Stimulated activated CD4-positive, alpha-beta T cell treated with anti-CD3 and anti-CD28 coated beads, Interleukin-12 subunit alpha, Interleukin-12 subunit beta, amount 100 ng/mL, for 24 hours (primary cell): ENCODE measurements around the gene SLC25A44.

Experiments used
- DNase-seq, 2 experiments: peaks; one replicate each; pipeline ENCODE4 v3.0.0-alpha.2; 2020; ENCODE audit warnings: low read depth in 2 of 2

Gene SLC25A44

GRCh38 chr1:156241311-156241811 is 47.5 kb downstream of the SLC25A44 start:
- DNase-seq: no peak

DNA sequence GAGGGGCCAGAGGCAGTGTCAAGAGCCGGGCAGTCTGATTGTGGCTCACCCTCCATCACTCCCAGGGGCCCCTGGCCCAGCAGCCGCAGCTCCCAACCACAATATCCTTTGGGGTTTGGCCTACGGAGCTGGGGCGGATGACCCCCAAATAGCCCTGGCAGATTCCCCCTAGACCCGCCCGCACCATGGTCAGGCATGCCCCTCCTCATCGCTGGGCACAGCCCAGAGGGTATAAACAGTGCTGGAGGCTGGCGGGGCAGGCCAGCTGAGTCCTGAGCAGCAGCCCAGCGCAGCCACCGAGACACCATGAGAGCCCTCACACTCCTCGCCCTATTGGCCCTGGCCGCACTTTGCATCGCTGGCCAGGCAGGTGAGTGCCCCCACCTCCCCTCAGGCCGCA is 48.0 kb downstream of the SLC25A44 start, which contains the start of gene BGLAP:
Gene BGLAP (plus strand): TSS at position 259 of the 400 bp plus-strand sequence. CDS start 48 bp downstream, at position 307.
- DNase-seq: no peak

GRCh38 chr1:156242738-156243137 is 48.8 kb downstream of the SLC25A44 start:
- DNase-seq: no peak

- no peak for DNase-seq
These were observed 50.2 kb downstream of the SLC25A44 start for GRCh38 chr1:156244126-156244525.

DNA sequence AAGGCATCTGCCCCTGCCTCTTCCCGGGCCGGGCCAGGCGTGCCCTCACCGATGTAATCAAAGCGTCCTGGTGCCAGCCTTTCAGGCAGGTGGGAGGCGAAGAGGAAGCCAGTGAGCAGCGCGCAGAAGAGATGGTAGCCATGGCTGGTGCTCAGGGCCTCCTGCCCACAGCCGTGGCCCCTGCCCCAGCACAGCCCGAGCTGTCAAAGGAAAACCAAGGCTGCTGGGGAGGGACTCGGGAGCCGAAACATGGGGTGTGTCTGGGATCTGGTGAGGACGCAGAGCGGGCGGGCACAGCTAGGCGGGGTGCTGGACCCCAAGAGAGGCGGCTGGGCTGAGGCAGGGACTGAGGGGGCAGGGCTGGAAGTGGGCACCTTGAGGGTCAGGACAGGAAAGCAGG is 50.8 kb downstream of the SLC25A44 start:
- no peak for DNase-seq

DNA sequence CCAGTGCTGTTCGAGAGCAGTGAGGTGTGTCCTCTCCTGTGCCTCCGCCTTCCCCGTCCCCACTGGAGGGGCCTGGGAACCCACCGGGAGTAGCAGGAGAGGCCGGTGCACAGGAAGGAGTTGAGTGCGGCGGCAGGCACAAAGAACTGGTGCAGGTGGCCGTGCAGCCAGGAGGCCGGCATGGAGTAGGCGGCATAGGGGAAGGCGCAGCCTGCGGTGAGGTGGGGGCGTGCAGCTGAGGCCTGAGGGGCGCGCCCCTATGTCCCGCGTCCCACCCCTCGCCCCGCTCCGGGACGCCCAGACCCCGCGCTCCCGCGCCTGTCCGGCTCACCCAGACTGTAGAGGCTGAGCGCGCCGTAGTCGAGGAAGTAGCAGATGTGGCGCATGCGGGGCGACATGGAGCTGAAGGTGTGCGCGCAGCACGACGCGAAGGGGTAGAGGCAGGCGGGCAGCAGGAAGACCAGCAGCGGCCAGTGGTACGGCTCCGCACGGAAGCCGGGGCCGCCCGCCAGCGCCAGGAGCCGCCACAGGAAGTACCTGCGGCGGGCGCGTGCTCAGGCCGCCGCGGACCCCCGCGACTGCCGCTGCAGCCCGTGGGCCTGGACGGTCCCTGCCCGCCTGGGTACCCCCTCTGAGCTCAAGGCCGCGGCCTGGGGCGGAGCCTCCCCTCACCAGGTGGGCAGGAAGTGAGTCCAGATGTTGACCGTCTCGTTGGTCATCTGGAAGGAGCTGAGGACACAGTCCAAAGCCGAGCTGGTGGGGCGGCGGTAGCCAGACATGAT is 51.7 kb downstream of the SLC25A44 start:
- DNase-seq: no peak

DNA sequence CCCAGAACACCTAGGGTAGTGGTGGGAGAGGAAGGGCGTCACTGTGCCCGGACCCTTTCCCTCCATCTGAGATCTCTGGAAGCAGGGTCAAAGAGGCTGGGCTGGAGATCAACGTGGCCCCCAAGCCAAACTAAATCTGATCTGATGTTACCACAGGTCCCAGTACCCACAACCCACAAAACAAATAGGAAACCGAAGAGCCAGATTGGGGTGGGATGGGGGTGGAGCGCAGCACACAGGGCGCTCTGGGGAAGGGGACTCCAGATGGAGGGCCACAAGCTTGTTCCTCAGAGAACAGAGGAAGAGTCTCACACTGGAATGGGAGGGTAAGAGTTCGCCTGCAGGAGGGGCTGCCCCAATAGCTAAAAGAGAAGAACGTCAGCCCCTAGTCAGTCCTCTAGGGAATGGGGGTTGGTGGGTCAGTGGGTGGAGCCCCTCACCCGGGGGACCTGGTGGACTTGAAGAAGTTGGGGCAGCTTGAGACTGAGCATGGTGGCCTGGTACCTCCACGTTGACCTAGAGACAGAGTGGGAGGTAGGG is 52.4 kb downstream of the SLC25A44 start:
- DNase-seq: no peak

- no peak for DNase-seq
These were observed 53.0 kb downstream of the SLC25A44 start for GRCh38 chr1:156246781-156247459.

- DNase-seq: no peak
These were observed 53.8 kb downstream of the SLC25A44 start, which contains the start of gene PAQR6 for GRCh38 chr1:156247460-156248322. PAQR6 (minus strand) TSS chr1:156248056; CDS start chr1:156246731, 1,325 bp downstream.

DNA sequence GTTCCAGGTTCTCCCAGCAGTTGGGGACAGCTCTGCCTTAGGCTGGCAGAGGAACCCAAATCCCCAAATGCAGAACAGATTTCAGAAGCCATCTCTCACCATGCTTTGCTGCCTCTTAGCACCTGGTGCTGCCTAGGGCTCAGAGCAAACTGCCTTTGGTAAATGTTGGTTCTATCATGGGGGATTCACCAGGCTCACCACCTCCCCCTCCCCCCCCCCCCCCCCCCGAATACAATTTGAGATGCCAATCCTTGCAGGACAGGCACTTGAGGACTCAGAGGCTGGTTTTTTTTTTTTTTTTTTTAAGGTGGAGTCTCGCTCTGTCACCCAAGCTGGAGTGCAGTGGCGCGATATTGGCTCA is 54.4 kb downstream of the SLC25A44 start:
- no peak for DNase-seq

GRCh38 chr1:156249593-156249992 is 55.7 kb downstream of the SLC25A44 start:
- no peak for DNase-seq

DNA sequence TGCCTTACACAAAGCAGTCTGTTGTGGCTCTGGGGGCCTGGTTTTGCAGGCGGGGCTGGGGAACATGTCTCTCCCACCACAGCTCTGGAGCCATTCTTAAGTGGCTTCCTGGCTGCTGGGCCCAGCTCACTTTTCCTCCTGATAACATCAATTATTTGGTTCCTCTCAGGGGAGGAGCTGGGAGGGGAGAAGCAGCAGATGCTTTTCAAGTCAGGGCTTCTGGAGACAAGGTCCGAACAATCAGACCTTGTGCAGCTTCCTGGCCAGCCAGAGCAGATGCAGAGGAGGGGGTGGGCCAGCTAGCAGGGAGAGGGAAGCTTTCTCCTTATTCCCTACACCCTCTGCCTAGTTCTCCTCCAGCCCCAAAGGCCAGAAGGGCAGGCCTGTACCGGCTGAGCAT is 57.6 kb downstream of the SLC25A44 start:
- DNase-seq: no peak

GRCh38 chr1:156253634-156254033 is 59.7 kb downstream of the SLC25A44 start:
- no peak for DNase-seq

- DNase-seq: no peak
These were observed 63.8 kb downstream of the SLC25A44 start for GRCh38 chr1:156257711-156258110.

DNA sequence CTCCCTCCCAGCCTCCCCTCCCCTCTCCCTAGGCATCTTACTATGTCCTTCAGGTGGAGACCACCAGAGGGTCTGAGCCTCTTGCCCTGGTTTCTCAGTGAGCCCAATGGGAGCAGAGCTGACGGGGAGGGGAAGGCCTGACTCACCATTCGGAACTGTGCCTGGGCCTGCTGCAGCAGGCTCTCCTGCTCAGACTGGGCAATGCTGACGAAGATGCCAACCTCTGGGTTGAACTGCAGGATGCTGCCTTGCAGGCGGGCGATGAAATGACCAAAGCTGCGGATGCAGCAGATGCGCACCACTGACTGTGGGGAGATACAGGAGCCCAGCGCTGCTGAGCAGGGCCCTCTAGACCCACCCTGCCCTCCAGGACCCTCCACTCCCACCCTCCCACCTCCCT is 65.0 kb downstream of the SLC25A44 start:
- no peak for DNase-seq

DNA sequence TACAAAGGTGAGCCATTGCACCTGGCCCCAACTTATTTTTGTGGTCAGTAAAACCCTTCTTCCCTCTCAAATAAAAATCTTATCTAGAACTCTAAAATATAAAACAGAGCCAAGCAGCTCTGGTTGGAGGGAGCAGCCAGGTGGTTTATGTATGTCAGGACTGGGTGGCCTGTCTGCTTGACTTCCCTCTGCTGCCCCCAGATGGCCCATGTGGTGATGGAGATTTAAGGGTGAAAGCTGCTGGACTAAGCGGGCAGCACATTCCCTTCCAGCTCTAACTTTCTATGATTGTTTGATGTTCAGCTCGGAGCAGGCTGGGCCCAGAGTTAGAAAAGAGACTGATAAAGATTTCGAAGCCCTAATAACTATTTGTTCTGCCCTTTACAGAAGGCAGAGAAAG is 65.9 kb downstream of the SLC25A44 start:
- DNase-seq: no peak

GRCh38 chr1:156260896-156261295 is 67.0 kb downstream of the SLC25A44 start:
- no peak for DNase-seq
